GM23338 (cell line): ENCODE results near the gene DENR. TPM values are rescaled to one million over a fixed set of nuclear protein-coding genes. Genes with fewer than 3 reads are reported as not detected.

ENCODE experiments used
- ATAC-seq: fragments of 200-7000 bp; cut with Tn5 transposase; 3 replicates; pipeline ENCODE4 v1.9.1; 2020
- DNase-seq: peaks from one replicate; pipeline ENCODE4 v3.0.0-alpha.2; 2015; ENCODE audit warnings: low spot score
- H2AFZ ChIP-seq: fragments of 200-600 bp; sonication (generic); 2 replicates; pipeline ENCODE4 v1.8.0; 2016; ENCODE audit warnings: antibody characterized with exemption, mild to moderate bottlenecking, moderate library complexity
- H3F3A ChIP-seq: fragments of 200-600 bp; sonication (generic); replicated peaks from 2 replicates; pipeline ENCODE4 v1.8.0; 2017; ENCODE audit warnings: antibody characterized with exemption, mixed run types, low read depth
- H3K27ac ChIP-seq: fragments of 200-600 bp; sonication (generic); 2 replicates; pipeline ENCODE4 v1.6.1; 2016; ENCODE audit warnings: low read depth
- H3K27me3 ChIP-seq: fragments of 200-600 bp; sonication (generic); 2 replicates; pipeline ENCODE4 v1.8.0; 2016; ENCODE audit warnings: mild to moderate bottlenecking, mixed run types, moderate library complexity; ENCODE audit not compliant: insufficient read depth
- H3K36me3 ChIP-seq: fragments of 200-600 bp; sonication (generic); 2 replicates; pipeline ENCODE4 v1.8.0; 2016; ENCODE audit warnings: mild to moderate bottlenecking; ENCODE audit not compliant: insufficient read depth
- H3K4me1 ChIP-seq: fragments of 200-600 bp; sonication (generic); 2 replicates; pipeline ENCODE4 v1.8.0; 2016; ENCODE audit warnings: mild to moderate bottlenecking, moderate library complexity; ENCODE audit not compliant: insufficient read depth
- H3K4me2 ChIP-seq: fragments of 200-600 bp; sonication (generic); 2 replicates; pipeline ENCODE4 v1.7.1; 2017; ENCODE audit warnings: mixed run types
- H3K4me3 ChIP-seq: fragments of 200-600 bp; sonication (generic); 2 replicates; pipeline ENCODE4 v1.6.1; 2016; ENCODE audit warnings: mixed run types
- H3K79me2 ChIP-seq: fragments of 200-600 bp; sonication (generic); replicated peaks from 2 replicates; pipeline ENCODE4 v1.8.0; 2017; ENCODE audit warnings: mild to moderate bottlenecking; ENCODE audit not compliant: insufficient read depth
- H3K9me2 ChIP-seq: fragments of 200-600 bp; sonication (generic); 2 replicates; pipeline ENCODE4 v1.8.0; 2017; ENCODE audit not compliant: insufficient read depth
- H4K20me1 ChIP-seq: fragments of 200-600 bp; sonication (generic); replicated peaks from 2 replicates; pipeline ENCODE4 v1.8.0; 2017; ENCODE audit warnings: mild to moderate bottlenecking; ENCODE audit not compliant: insufficient read depth
- H3K27ac Mint-ChIP-seq: 2 replicates; pipeline ENCODE4 v1.8.0; 2020; ENCODE audit warnings: inconsistent platforms, mild to moderate bottlenecking, moderate library complexity, mixed read lengths
- H3K27me3 Mint-ChIP-seq: 3 replicates; pipeline ENCODE4 v1.8.0; 2022; ENCODE audit warnings: low read depth, mild to moderate bottlenecking, moderate library complexity, mixed read lengths, inconsistent platforms; ENCODE audit not compliant: insufficient read depth, poor library complexity
- H3K36me3 Mint-ChIP-seq: 3 replicates; pipeline ENCODE4 v1.8.0; 2021; ENCODE audit warnings: low read depth, mild to moderate bottlenecking, inconsistent platforms, moderate library complexity, mixed read lengths
- H3K4me1 Mint-ChIP-seq: 3 replicates; pipeline ENCODE4 v1.8.0; 2020; ENCODE audit warnings: mild to moderate bottlenecking, inconsistent platforms, mixed read lengths
- H3K4me3 Mint-ChIP-seq: 3 replicates; pipeline ENCODE4 v1.8.0; 2021; ENCODE audit warnings: moderate library complexity, mild to moderate bottlenecking, inconsistent platforms, mixed read lengths
- H3K9me3 Mint-ChIP-seq: 3 replicates; pipeline ENCODE4 v1.8.0; 2020; ENCODE audit warnings: moderate library complexity, mild to moderate bottlenecking, inconsistent platforms, mixed read lengths
- CREB1 ChIP-seq: fragments of 250-450 bp; sonication (Bioruptor Pico); IDR thresholded peaks from 2 replicates; pipeline ENCODE4 v1.5.0; 2020; ENCODE audit warnings: low read depth, mild to moderate bottlenecking, moderate library complexity
- EZH2 ChIP-seq: fragments of 200-600 bp; sonication (generic); IDR thresholded peaks from one replicate; pipeline ENCODE4 v1.8.0; 2017; ENCODE audit warnings: antibody characterized with exemption, mild to moderate bottlenecking, low read depth; ENCODE audit not compliant: unreplicated experiment
- EZH2phosphoT487 ChIP-seq: fragments of 200-600 bp; sonication (generic); IDR thresholded peaks from one replicate; pipeline ENCODE4 v1.8.1; 2018; ENCODE audit warnings: antibody characterized with exemption; ENCODE audit not compliant: unreplicated experiment
- NANOG ChIP-seq: IDR thresholded peaks from 2 replicates; pipeline ENCODE4 v1.6.1; 2016; ENCODE audit warnings: antibody characterized with exemption, borderline replicate concordance
- ZNF331 ChIP-seq: fragments of 250-450 bp; sonication (Bioruptor Pico); IDR thresholded peaks from 2 replicates; pipeline ENCODE4 v1.5.0; 2020; ENCODE audit warnings: low read depth, mild to moderate bottlenecking, moderate library complexity
- polyA plus RNA-seq: library from polyadenylated mRNA; unstranded; fragments of >200 nt; fragmentation: Nextera tagmentation; extraction: Ambion mirVana; gene quantifications from 2 replicates; pipeline ENCODE4 v1.2.1, GENCODE V29; 2016
- total RNA-seq: library from RNA; depleted of rRNA; stranded (reverse); fragments of >200 nt; shearing (Covaris generic); gene quantifications from 2 replicates; pipeline ENCODE4 v1.2.3, GENCODE V29; 2014
- TF ChIP-seq, protein P1 (sequence below), 2 experiments: fragments of 200-600 bp in 1 of 2; sonication (generic) in 1 of 2; conservative IDR thresholded peaks; 2 replicates each; pipeline versions ENCODE4 v1.5.1 to v1.6.1; 2016 to 2017; ENCODE audit warnings: antibody characterized with exemption in 2 of 2, low read depth in 2 of 2, mild to moderate bottlenecking in 2 of 2, moderate library complexity in 1 of 2
- TF ChIP-seq, protein P2 (sequence below): IDR thresholded peaks from 2 replicates; pipeline ENCODE4 v1.6.1; 2016; ENCODE audit warnings: antibody characterized with exemption

Gene DENR
- total and polyA plus RNA-seq, 2 experiments from 2014 or later, result 55.2 to 130 TPM

DNA sequence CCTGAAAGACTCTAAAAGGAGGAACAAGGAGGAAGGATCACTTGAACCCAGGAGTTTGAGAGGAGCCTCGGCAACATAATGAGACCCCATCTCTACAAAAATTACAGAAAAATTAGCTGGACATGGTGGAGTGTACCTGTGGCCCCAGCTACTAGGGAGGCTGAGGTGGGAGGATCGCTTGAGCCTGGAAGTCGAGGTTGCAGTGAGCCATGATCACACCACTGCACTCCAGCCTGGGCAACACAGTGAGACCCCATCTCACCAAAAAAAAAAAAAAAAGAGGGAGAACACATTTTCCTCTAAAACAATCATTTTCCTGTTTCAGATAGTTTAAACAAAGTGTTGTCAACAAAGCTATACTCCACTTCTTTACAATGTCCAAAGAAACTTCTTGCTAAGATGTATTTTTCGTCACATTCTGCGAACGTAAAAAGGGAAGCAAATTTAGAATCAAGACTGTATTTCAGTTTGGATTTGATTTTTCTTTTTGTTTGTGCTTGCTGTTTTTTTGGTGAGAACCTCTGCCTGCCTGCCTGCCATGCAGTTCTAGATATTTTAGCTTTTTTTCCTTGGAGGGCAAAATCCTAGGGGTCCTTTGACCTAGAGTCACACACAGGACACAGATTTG lies 27.1 kb upstream of the DENR start (continued):
- TF ChIP-seq EZH2, result no peak
- TF ChIP-seq, protein P1, sequence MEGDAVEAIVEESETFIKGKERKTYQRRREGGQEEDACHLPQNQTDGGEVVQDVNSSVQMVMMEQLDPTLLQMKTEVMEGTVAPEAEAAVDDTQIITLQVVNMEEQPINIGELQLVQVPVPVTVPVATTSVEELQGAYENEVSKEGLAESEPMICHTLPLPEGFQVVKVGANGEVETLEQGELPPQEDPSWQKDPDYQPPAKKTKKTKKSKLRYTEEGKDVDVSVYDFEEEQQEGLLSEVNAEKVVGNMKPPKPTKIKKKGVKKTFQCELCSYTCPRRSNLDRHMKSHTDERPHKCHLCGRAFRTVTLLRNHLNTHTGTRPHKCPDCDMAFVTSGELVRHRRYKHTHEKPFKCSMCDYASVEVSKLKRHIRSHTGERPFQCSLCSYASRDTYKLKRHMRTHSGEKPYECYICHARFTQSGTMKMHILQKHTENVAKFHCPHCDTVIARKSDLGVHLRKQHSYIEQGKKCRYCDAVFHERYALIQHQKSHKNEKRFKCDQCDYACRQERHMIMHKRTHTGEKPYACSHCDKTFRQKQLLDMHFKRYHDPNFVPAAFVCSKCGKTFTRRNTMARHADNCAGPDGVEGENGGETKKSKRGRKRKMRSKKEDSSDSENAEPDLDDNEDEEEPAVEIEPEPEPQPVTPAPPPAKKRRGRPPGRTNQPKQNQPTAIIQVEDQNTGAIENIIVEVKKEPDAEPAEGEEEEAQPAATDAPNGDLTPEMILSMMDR (conservative IDR thresholded peaks at IDR 0.05; ENCODE audit: low read depth in 2 of 2), result no peak

DNA sequence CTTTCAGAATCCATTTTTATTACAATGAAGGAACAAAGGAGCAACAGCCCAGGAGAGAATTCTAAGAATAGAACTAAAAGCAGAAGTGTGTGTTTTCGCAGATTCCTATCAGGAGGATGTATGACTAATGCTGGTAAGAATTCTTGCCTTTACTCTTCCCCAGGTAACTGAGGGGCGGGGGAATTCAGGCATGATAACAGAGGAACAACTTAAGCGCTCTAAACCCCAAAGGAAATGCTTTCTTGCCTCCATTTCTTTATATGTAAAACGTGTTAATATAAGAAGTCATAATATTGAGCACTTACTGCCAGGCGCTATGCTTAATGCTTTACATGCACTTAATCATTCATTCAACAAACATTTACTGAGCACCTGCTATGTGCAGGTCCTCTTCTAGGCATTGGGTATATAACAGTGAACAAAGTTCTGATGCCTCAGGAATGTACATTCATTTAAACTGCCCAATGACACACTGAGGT lies 26.5 kb upstream of the DENR start:
- no peaks in the 10 kb centered on the region for H4K20me1 ChIP-seq
- H3K4me3 ChIP-seq, result no peak overlapping the region
- no peaks in the 10 kb centered on the region for H3K27me3 ChIP-seq
- H3K4me1 ChIP-seq, result no peaks in the 10 kb centered on the region
- no peaks in the 10 kb centered on the region for H3K9me3 Mint-ChIP-seq
- peak; percentile 42 for DNase-seq
- peak overlapping the region; percentile 9; the same call in 1 of the 2 replicates for H2AFZ ChIP-seq
- no peaks in the 10 kb centered on the region for H3F3A ChIP-seq
- no peak overlapping the region for H3K27ac ChIP-seq
- peaks cover 14% of the 10 kb centered on the region for H3K4me1 Mint-ChIP-seq
- H3K36me3 ChIP-seq, result no peaks in the 10 kb centered on the region
- no peaks in the 10 kb centered on the region for H3K9me2 ChIP-seq
- peak overlapping the region; percentile 57; the same call in 1 of the 2 replicates for H3K27ac Mint-ChIP-seq
- no peak overlapping the region for H3K4me3 Mint-ChIP-seq
- H3K36me3 Mint-ChIP-seq, result no peaks in the 10 kb centered on the region
- no peak overlapping the region for H3K4me2 ChIP-seq
- H3K27me3 Mint-ChIP-seq, result no peaks in the 10 kb centered on the region
- no peak for ATAC-seq
- H3K79me2 ChIP-seq, result no peaks in the 10 kb centered on the region
- TF ChIP-seq, protein P2, sequence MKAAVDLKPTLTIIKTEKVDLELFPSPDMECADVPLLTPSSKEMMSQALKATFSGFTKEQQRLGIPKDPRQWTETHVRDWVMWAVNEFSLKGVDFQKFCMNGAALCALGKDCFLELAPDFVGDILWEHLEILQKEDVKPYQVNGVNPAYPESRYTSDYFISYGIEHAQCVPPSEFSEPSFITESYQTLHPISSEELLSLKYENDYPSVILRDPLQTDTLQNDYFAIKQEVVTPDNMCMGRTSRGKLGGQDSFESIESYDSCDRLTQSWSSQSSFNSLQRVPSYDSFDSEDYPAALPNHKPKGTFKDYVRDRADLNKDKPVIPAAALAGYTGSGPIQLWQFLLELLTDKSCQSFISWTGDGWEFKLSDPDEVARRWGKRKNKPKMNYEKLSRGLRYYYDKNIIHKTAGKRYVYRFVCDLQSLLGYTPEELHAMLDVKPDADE, result no peak

DNA sequence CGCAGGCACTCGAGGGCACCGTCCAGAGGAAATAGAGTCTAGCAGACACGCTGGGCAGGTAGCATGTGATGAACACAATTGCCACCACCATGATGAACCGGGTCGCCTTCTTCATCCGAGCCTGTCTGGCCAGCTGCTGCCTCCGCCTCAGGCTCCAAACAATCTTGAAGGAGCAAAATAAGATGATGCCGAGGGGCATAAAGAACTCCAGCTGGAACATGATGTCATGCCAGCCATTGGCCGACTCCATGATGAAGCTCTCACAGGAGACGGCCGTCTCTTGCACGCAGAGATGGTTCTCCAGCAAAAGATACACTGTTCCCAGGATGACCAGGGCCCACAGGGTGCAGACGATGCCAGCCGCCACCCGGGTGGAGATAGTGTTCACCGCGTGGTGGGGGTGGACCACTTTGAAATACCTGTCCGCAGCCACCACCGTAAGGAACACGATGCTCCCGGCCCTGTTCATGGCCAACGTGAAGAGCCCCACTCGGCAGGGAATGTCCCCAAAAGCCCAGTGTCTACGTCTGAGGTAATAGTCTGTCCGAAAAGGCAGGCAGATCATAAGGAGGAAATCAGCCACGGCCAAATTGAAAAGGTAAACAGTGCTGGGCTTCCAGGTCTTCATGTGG lies 22.9 kb upstream of the DENR start:
- no peak overlapping the region for H3K27ac Mint-ChIP-seq
- Histone ChIP-seq H3K4me1 (no peaks in the 10 kb centered on the region), H3K36me3 (no peaks in the 10 kb centered on the region), H2AFZ (peak overlapping the region; percentile 94), H4K20me1 (no peaks in the 10 kb centered on the region), H3K79me2 (no peaks in the 10 kb centered on the region), H3K4me2 (no peak overlapping the region), H3K9me2 (no peaks in the 10 kb centered on the region), H3K27ac (no peak overlapping the region), H3K4me3 (no peak overlapping the region), H3K27me3 (no peaks in the 10 kb centered on the region), H3F3A (no peaks in the 10 kb centered on the region)
- H3K36me3 Mint-ChIP-seq, result no peaks in the 10 kb centered on the region
- H3K4me1 Mint-ChIP-seq, result peaks cover 14% of the 10 kb centered on the region
- ATAC-seq, result no peak
- H3K27me3 Mint-ChIP-seq, result peaks cover 2% of the 10 kb centered on the region
- H3K4me3 Mint-ChIP-seq, result no peak overlapping the region
- H3K9me3 Mint-ChIP-seq, result no peaks in the 10 kb centered on the region; the same call in 2 of the 3 replicates
- no peak for DNase-seq
- TF ChIP-seq NANOG (no peak), EZH2 (no peak), CREB1 (CRISPR knock-in tag) (no peak), ZNF331 (CRISPR knock-in tag) (no peak), EZH2phosphoT487 (no peak)
- TF ChIP-seq, protein P2, result no peak
